Esophagus squamous epithelium (tissue), 5 donors: Measurements from ENCODE around the gene OGFOD3. TPM values are rescaled to one million over a fixed set of nuclear protein-coding genes. Genes with fewer than 3 reads are reported as not detected.

Experiments
- DNase-seq: peaks from one replicate; lab custom pipeline; 2025; lab: John Stamatoyannopoulos, UW
- H3K27ac ChIP-seq, 4 donors: fragments of 200-600 bp; sonication (generic); one replicate each; pipeline ENCODE4 v1.5.1; 2016 to 2019; ENCODE audit warnings: mild to moderate bottlenecking in 1 of 4
- H3K27me3 ChIP-seq, 4 donors: fragments of 200-600 bp; sonication (generic); 1 replicate in 3 of 4; 2 replicates in 1 of 4; pipeline versions ENCODE4 v1.5.1 to v1.6.0; 2017 to 2021; ENCODE audit warnings: antibody characterized with exemption in 1 of 4
- H3K36me3 ChIP-seq, 3 donors: fragments of 200-600 bp; sonication (generic); one replicate each; pipeline ENCODE4 v1.5.1; 2016 to 2019
- H3K4me1 ChIP-seq, 3 donors: fragments of 200-600 bp; sonication (generic); one replicate each; pipeline ENCODE4 v1.5.1; 2017 to 2019
- H3K4me3 ChIP-seq, 4 donors: fragments of 200-600 bp; sonication (generic); 1 replicate in 3 of 4; 2 replicates in 1 of 4; pipeline ENCODE4 v1.5.1; 2016 to 2019; ENCODE audit warnings: mild to moderate bottlenecking in 2 of 4, moderate library complexity in 1 of 4
- H3K9me3 ChIP-seq, 3 donors: fragments of 200-600 bp; sonication (generic); one replicate each; pipeline ENCODE4 v1.5.1; 2016 to 2019
- CTCF ChIP-seq, 6 experiments: fragments of 450-650 bp in 4 of 6; fragments of 200-600 bp in 2 of 6; sonication (generic) in 2 of 6; IDR thresholded peaks; one replicate each; pipeline ENCODE4 v1.5.1; 2016 to 2019; ENCODE audit warnings: antibody characterized with exemption in 6 of 6, mild to moderate bottlenecking in 4 of 6, moderate library complexity in 4 of 6
- POLR2A ChIP-seq, 4 donors: fragments of 450-650 bp; IDR thresholded peaks; one replicate each; pipeline ENCODE4 v1.6.1; 2017; ENCODE audit warnings: antibody characterized with exemption in 4 of 4, mild to moderate bottlenecking in 4 of 4, moderate library complexity in 3 of 4
- WGBS, 2 donors: methylation state at CpG; one replicate each; pipeline ENCODE4 v1.1.5; 2018; 5-methylcytosine and 5-hydroxymethylcytosine counted together
- intact Hi-C: fragments of 100-400 bp; cut with DNase I; formaldehyde crosslinking; loops from one replicate; pipeline ENCODE4 v1.15.0; 2022
- total RNA-seq, 4 donors: library from RNA; depleted of rRNA; stranded (reverse); fragments of >200 nt; gene quantifications; one replicate each; pipeline ENCODE4 v1.1.0, GENCODE V29; 2016
- donor health status: DM: yes; HTN: yes; CAD: no.

Gene OGFOD3
- total RNA-seq, 4 donors from 2014 or later = 11.9 to 26.7 (median 19.4) TPM

- H3K4me1 ChIP-seq = peaks cover 0 to 40% (median 8%) of the 10 kb centered on the region in 3 donors
- DNase-seq = no peak
- H3K36me3 ChIP-seq = peaks cover 0 to 75% (median 0%) of the 10 kb centered on the region in 3 donors
- no peaks in the 10 kb centered on the region for H3K9me3 ChIP-seq
- H3K27ac ChIP-seq = peak overlapping the region in 3 of 4 donors; percentile 31 to 54 (median 38)
- TF ChIP-seq CTCF (IDR thresholded peaks at IDR 0.05) = no peak
- no peak for TF ChIP-seq POLR2A (IDR thresholded peaks at IDR 0.05)
- H3K27me3 ChIP-seq = no peaks in the 10 kb centered on the region
- WGBS, 2 donors = 63 to 87% methylated on average over 7 to 9 of the region's 18 CpGs
- intact Hi-C loops = no loop called here
- no peak overlapping the region for H3K4me3 ChIP-seq
Measured at GRCh38 chr17:82399601-82400101, 18.7 kb downstream of the OGFOD3 start.

GRCh38 chr17:82399041-82399441, 19.3 kb downstream of the OGFOD3 start:
- intact Hi-C loops = no loop called here
- no peaks in the 10 kb centered on the region for H3K9me3 ChIP-seq
- peaks cover 0 to 40% (median 8%) of the 10 kb centered on the region in 3 donors for H3K4me1 ChIP-seq
- no peak overlapping the region for H3K4me3 ChIP-seq
- no peaks in the 10 kb centered on the region for H3K27me3 ChIP-seq
- H3K27ac ChIP-seq = peak overlapping the region in 1 of 4 donors; percentile 54
- no peak for TF ChIP-seq CTCF (IDR thresholded peaks at IDR 0.05)
- no peak for TF ChIP-seq POLR2A (IDR thresholded peaks at IDR 0.05)
- no peak for DNase-seq
- WGBS, 2 donors = 41 to 61% methylated on average over 6 to 8 of the region's 13 CpGs
- peaks cover 0 to 76% (median 0%) of the 10 kb centered on the region in 3 donors for H3K36me3 ChIP-seq

- H3K4me1 ChIP-seq = peaks cover 0 to 40% (median 8%) of the 10 kb centered on the region in 3 donors
- no peaks in the 10 kb centered on the region for H3K27me3 ChIP-seq
- H3K27ac ChIP-seq = peak overlapping the region in 1 of 4 donors; percentile 3
- no peaks in the 10 kb centered on the region for H3K9me3 ChIP-seq
- DNase-seq = no peak
- WGBS, 2 donors = 83 to 93% methylated on average over 4 to 9 of the region's 38 CpGs
- no peak overlapping the region for H3K4me3 ChIP-seq
- TF ChIP-seq POLR2A (IDR thresholded peaks at IDR 0.05) (no peak), CTCF (IDR thresholded peaks at IDR 0.05) (no peak)
- H3K36me3 ChIP-seq = peaks cover 0 to 76% (median 0%) of the 10 kb centered on the region in 3 donors
- intact Hi-C loops = no loop called here
Measured at GRCh38 chr17:82397449-82398335, 20.7 kb downstream of the OGFOD3 start.

GRCh38 chr17:82396601-82397435, 21.6 kb downstream of the OGFOD3 start:
- Histone ChIP-seq H3K27me3 (no peaks in the 10 kb centered on the region), H3K36me3 (peaks cover 0 to 76% (median 0%) of the 10 kb centered on the region in 3 donors), H3K4me1 (peaks cover 0 to 40% (median 8%) of the 10 kb centered on the region in 3 donors), H3K27ac (peak overlapping the region in 2 of 4 donors; percentile 2 to 27), H3K9me3 (no peaks in the 10 kb centered on the region), H3K4me3 (no peak overlapping the region)
- no peak for TF ChIP-seq CTCF (IDR thresholded peaks at IDR 0.05)
- TF ChIP-seq POLR2A (IDR thresholded peaks at IDR 0.05) = no peak
- no peak for DNase-seq
- 58 to 64% methylated on average over 2 to 5 of the region's 19 CpGs for WGBS, 2 donors
- intact Hi-C loops = no loop called here
